Stimulated activated CD8-positive, alpha-beta memory T cell treated with anti-CD3 and anti-CD28 coated beads, Interleukin-7, amount 100 ng/mL, for 4 hours (primary cell): ENCODE data around the gene ENDOV.

Experiments
- DNase-seq, 2 donors: peaks; one replicate each; pipeline ENCODE4 v3.0.0-alpha.2; 2020; ENCODE audit warnings: low read depth in 2 of 2

Gene ENDOV

GRCh38 chr17:80449930-80450576, 35.1 kb downstream of the ENDOV start:
- no peak for DNase-seq

GRCh38 chr17:80451104-80451775, 36.3 kb downstream of the ENDOV start:
- no peak for DNase-seq

GRCh38 chr17:80452173-80452915, 37.4 kb downstream of the ENDOV start:
- no peak for DNase-seq

- DNase-seq = no peak
Measured at GRCh38 chr17:80453126-80453997, 38.4 kb downstream of the ENDOV start.

- DNase-seq = no peak
Measured at GRCh38 chr17:80453998-80454556, 39.1 kb downstream of the ENDOV start.

- DNase-seq = peak; percentile 87 to 95
Measured at GRCh38 chr17:80454557-80455335, 39.8 kb downstream of the ENDOV start.

GRCh38 chr17:80455336-80455710, 40.4 kb downstream of the ENDOV start:
- peak in 1 of 2 donors; percentile 44 for DNase-seq

- DNase-seq = no peak
Measured at GRCh38 chr17:80455784-80456183, 40.8 kb downstream of the ENDOV start.

- DNase-seq = no peak
Measured at GRCh38 chr17:80456465-80457235, 41.7 kb downstream of the ENDOV start.

- no peak for DNase-seq
Measured at GRCh38 chr17:80457236-80457856, 42.4 kb downstream of the ENDOV start.

GRCh38 chr17:80458016-80458415, 43.0 kb downstream of the ENDOV start:
- no peak for DNase-seq

- DNase-seq = no peak
Measured at GRCh38 chr17:80459234-80459633, 44.3 kb downstream of the ENDOV start.

GRCh38 chr17:80460429-80460834, 45.5 kb downstream of the ENDOV start:
- no peak for DNase-seq

GRCh38 chr17:80461528-80462160, 46.7 kb downstream of the ENDOV start:
- no peak for DNase-seq

- DNase-seq = no peak
Measured at GRCh38 chr17:80463784-80464400, 48.9 kb downstream of the ENDOV start.

- DNase-seq = no peak
Measured at GRCh38 chr17:80464486-80464885, 49.5 kb downstream of the ENDOV start.

- DNase-seq = no peak
Measured at GRCh38 chr17:80465327-80465974, 50.5 kb downstream of the ENDOV start.

- DNase-seq = no peak
Measured at GRCh38 chr17:80466188-80466705, 51.3 kb downstream of the ENDOV start.
